K562 (cell line): ENCODE measurements around the gene LUC7L. TPM values are rescaled to one million over a fixed set of nuclear protein-coding genes. Genes with fewer than 3 reads are reported as not detected.
A peak's percentile ranks its signal among the peaks of the same experiment; 100 is the strongest.

Experiments used
- ATAC-seq: fragments of 200-7000 bp; cut with Tn5 transposase; 3 replicates; pipeline ENCODE4 v1.9.1; 2020; ENCODE audit warnings: moderate library complexity
- BruUV-seq: library from RNA; stranded (reverse); fragments of 400-500 nt; replicated peaks from 2 replicates; lab custom pipeline; 2021; lab: Mats Ljungman, UMichigan
- CTCF ChIA-PET: fragments of 300-600 bp; formaldehyde crosslinking; extraction: SDS; loops from one replicate; lab custom pipeline; 2021; ENCODE audit warnings: low intra/inter-chr PET ratio; lab: Yijun Ruan, JAX
- POLR2A ChIA-PET: fragments of 300-600, 350-650 bp; sonication (Branson Sonifier 250); formaldehyde crosslinking; extraction: SDS; loops from one replicate; lab custom pipeline; 2021; ENCODE audit warnings: antibody characterized with exemption, inconsistent platforms; lab: Yijun Ruan, JAX
- DNase-seq, 4 experiments: peaks; one replicate each; pipeline versions ENCODE4 v3.0.0 to v3.0.0-alpha.2; 2011 to 2018; ENCODE audit warnings: low spot score in 3 of 4, mixed read lengths in 3 of 4; ENCODE audit errors: extremely low read depth in 1 of 4
- FAIRE-seq: peaks from 2 replicates; lab custom pipeline; 2011; peaks lifted over from hg19 to GRCh38; lab: Jason Lieb, UNC
- H2AFZ ChIP-seq: 2 replicates; pipeline ENCODE4 v1.6.0; 2011; ENCODE audit warnings: low read depth, low read length, control low read depth, inconsistent platforms
- H3K27ac ChIP-seq: fragments of 200-600 bp; 3 replicates; pipeline ENCODE4 v1.8.0; 2011; ENCODE audit warnings: low read depth, mild to moderate bottlenecking, control low read depth, inconsistent platforms, low read length, moderate library complexity, mixed read lengths; ENCODE audit errors: extremely low read depth
- H3K27me3 ChIP-seq, 2 experiments: fragments of 300-600 bp in 1 of 2; 2 replicates in 1 of 2; 3 replicates in 1 of 2; pipeline versions ENCODE4 v1.6.0 to v1.8.0; 2011; ENCODE audit warnings: inconsistent platforms in 2 of 2, low read length in 2 of 2, mild to moderate bottlenecking in 1 of 2, mixed read lengths in 1 of 2, moderate library complexity in 1 of 2; ENCODE audit not compliant: control insufficient read depth in 2 of 2, insufficient read depth in 2 of 2
- H3K36me3 ChIP-seq: fragments of 300-600 bp; 3 replicates; pipeline ENCODE4 v1.8.0; 2011; ENCODE audit warnings: mild to moderate bottlenecking, low read length, inconsistent platforms; ENCODE audit not compliant: control insufficient read depth, insufficient read depth
- H3K4me1 ChIP-seq, 2 experiments: fragments of 200-600 bp in 1 of 2; replicated peaks in 1 of 2; 2 replicates in 1 of 2; 3 replicates in 1 of 2; pipeline versions ENCODE4 v1.5.1 to v1.8.0; 2011; ENCODE audit warnings: inconsistent platforms in 2 of 2, low read length in 2 of 2, mild to moderate bottlenecking in 1 of 2, mixed read lengths in 1 of 2, moderate library complexity in 1 of 2; ENCODE audit not compliant: control insufficient read depth in 2 of 2, insufficient read depth in 2 of 2
- H3K4me2 ChIP-seq: 2 replicates; pipeline ENCODE4 v1.6.1; 2011; ENCODE audit warnings: low read length, control low read depth, inconsistent platforms, mixed read lengths; ENCODE audit not compliant: insufficient read depth
- H3K4me3 ChIP-seq: fragments of 200-600 bp; sonication (generic), shearing (Covaris generic); 2 replicates; pipeline ENCODE4 v1.5.1; 2016; ENCODE audit warnings: control low read depth, inconsistent platforms
- H3K79me2 ChIP-seq: fragments of 200-600 bp; 3 replicates; pipeline ENCODE4 v1.8.0; 2011; ENCODE audit warnings: low read length, inconsistent platforms; ENCODE audit not compliant: control insufficient read depth, insufficient read depth
- H3K9ac ChIP-seq, 2 experiments: 2 replicates each; pipeline versions ENCODE4 v1.6.0 to v1.6.1; 2011; ENCODE audit warnings: low read depth in 2 of 2, low read length in 2 of 2, control low read depth in 1 of 2, inconsistent platforms in 1 of 2, mild to moderate bottlenecking in 1 of 2, mixed read lengths in 1 of 2; ENCODE audit not compliant: insufficient read depth in 1 of 2
- H3K9me1 ChIP-seq: one replicate; pipeline ENCODE4 v1.6.0; 2011; ENCODE audit warnings: inconsistent platforms, mild to moderate bottlenecking, low read length, moderate library complexity; ENCODE audit not compliant: control insufficient read depth, insufficient read depth
- H3K9me3 ChIP-seq: replicated peaks from 2 replicates; pipeline ENCODE4 v1.5.1; 2011; ENCODE audit warnings: low read depth, low read length, inconsistent platforms; ENCODE audit not compliant: control insufficient read depth, insufficient read depth
- H4K20me1 ChIP-seq: replicated peaks from 2 replicates; pipeline ENCODE4 v1.6.1; 2011; ENCODE audit warnings: low read length, inconsistent platforms, mixed read lengths; ENCODE audit not compliant: control insufficient read depth, insufficient read depth
- CBX5 ChIP-seq: IDR thresholded peaks from 2 replicates; pipeline ENCODE4 v1.6.1; 2014; ENCODE audit warnings: low read depth, borderline replicate concordance
- CLOCK ChIP-seq: fragments of 250-450 bp; sonication (Bioruptor Pico); IDR thresholded peaks from 2 replicates; pipeline ENCODE4 v1.4.0; 2020; ENCODE audit warnings: mild to moderate bottlenecking, moderate library complexity, borderline replicate concordance
- CXXC5 ChIP-seq: fragments of 250-450 bp; sonication (Bioruptor Pico); IDR thresholded peaks from 2 replicates; pipeline ENCODE4 v1.8.0; 2022; ENCODE audit warnings: inconsistent platforms, mild to moderate bottlenecking, moderate library complexity
- ELF1 ChIP-seq: fragments of 200-800 bp; sonication (Bioruptor generic); IDR thresholded peaks from 2 replicates; pipeline ENCODE4 v1.6.1; 2016; ENCODE audit warnings: missing genetic modification characterization, missing compliant biosample characterization
- KDM1A ChIP-seq, 2 experiments: fragments of 450-650 bp; IDR thresholded peaks; 2 replicates each; pipeline ENCODE4 v1.6.1; 2016; ENCODE audit warnings: mild to moderate bottlenecking in 2 of 2
- PHB ChIP-seq: fragments of 250-450 bp; sonication (Bioruptor Pico); IDR thresholded peaks from 2 replicates; pipeline ENCODE4 v1.5.0; 2021
- SREBF2 ChIP-seq: sonication (generic); formaldehyde crosslinking; IDR thresholded peaks from 2 replicates; pipeline ENCODE4 v1.4.0; 2020; ENCODE audit warnings: mild to moderate bottlenecking, missing genetic modification reagents
- STAT5B ChIP-seq: fragments of 250-450 bp; sonication (Bioruptor Pico); IDR thresholded peaks from 2 replicates; pipeline ENCODE4 v1.8.0; 2021; ENCODE audit warnings: mild to moderate bottlenecking, inconsistent platforms
- TBP ChIP-seq: optimal IDR thresholded peaks from 2 replicates; pipeline ENCODE3; 2011; ENCODE audit warnings: low read depth, low read length, improper control_type of control experiment
- TEAD4 ChIP-seq, 2 experiments: sonication (generic) in 1 of 2; formaldehyde crosslinking in 1 of 2; IDR thresholded peaks; 2 replicates each; pipeline versions ENCODE4 v1.6.1 to v1.8.0; 2012 to 2022; ENCODE audit warnings: borderline replicate concordance in 1 of 2, inconsistent platforms in 1 of 2, low read length in 1 of 2, mild to moderate bottlenecking in 1 of 2, missing genetic modification reagents in 1 of 2
- ZBTB8A ChIP-seq: fragments of 450-650 bp; IDR thresholded peaks from 2 replicates; pipeline ENCODE4 v1.6.1; 2018; ENCODE audit warnings: mild to moderate bottlenecking, moderate library complexity; ENCODE audit not compliant: partially characterized antibody
- ZNF668 ChIP-seq: fragments of 250-450 bp; sonication (Bioruptor Pico); IDR thresholded peaks from 2 replicates; pipeline ENCODE4 v1.8.0; 2022; ENCODE audit warnings: mild to moderate bottlenecking, inconsistent platforms
- WGBS: fragments of 100-300 bp; shearing (Covaris generic); methylation state at CpG from one replicate; pipeline ENCODE4 v1.1.6; 2016; ENCODE audit warnings: low coverage, mixed read lengths; ENCODE audit not compliant: insufficient coverage; ENCODE audit errors: missing lambda C conversion rate; 5-methylcytosine and 5-hydroxymethylcytosine counted together
- in situ Hi-C: fragments of 300-500 bp; cut with MboI; formaldehyde crosslinking; loops from 4 replicates; pipeline ENCODE4 v1.15.0; 2018; ENCODE audit warnings: inconsistent platforms, mixed read lengths
- intact Hi-C: fragments of 100-400 bp; cut with micrococcal nuclease; formaldehyde crosslinking; loops from 2 replicates; pipeline ENCODE4 v1.14.2; 2022
- polyA plus RNA-seq, 8 experiments: library from polyadenylated mRNA; depleted of rRNA in 4 of 8; stranded (reverse) in 5 of 8; unstranded in 3 of 8; fragments of >200 nt; fragmentation: Nextera tagmentation in 2 of 8; fragmentation: Illumina TruSeq in 1 of 8; extraction: Ambion mirVana in 2 of 8; extraction: Trizol in 1 of 8; gene quantifications; 2 replicates each; pipeline versions ENCODE4 v1.2.1 to v1.2.3, GENCODE V29; 2011 to 2014; ENCODE audit warnings: inconsistent platforms in 1 of 8, missing spikeins in 1 of 8
- total RNA-seq, 7 experiments: library from RNA; depleted of rRNA in 6 of 7; stranded (reverse); fragments of >200 nt in 6 of 7; fragmentation: Illumina TruSeq in 2 of 7; extraction: Trizol in 2 of 7; gene quantifications; 2 replicates each; pipeline versions ENCODE4 v1.2.1 to v1.2.3, GENCODE V29; 2011 to 2021; ENCODE audit warnings: low replicate concordance in 1 of 7
- TF ChIP-seq, protein P1 (sequence below): fragments of 450-650 bp; IDR thresholded peaks from 2 replicates; pipeline ENCODE4 v1.6.1; 2016; ENCODE audit warnings: antibody characterized with exemption

LUC7L gene
- total and polyA plus RNA-seq, 9 of the 15 experiments (the other 6 are each of a cell fraction or from before 2014, with no cell fraction given), result 1.7 to 93.3 (median 59.5) TPM

- Histone ChIP-seq H3K4me2 (no peak overlapping the region), H3K36me3 (no peaks in the 10 kb centered on the region), H3K9me1 (no peaks in the 10 kb centered on the region), H3K79me2 (peaks cover 13% of the 10 kb centered on the region), H3K9ac (peak overlapping the region in 1 of 2 experiments; percentile 55; a peak in 1 of 4 replicates), H3K27ac (no peak overlapping the region), H2AFZ (no peak overlapping the region), H3K9me3 (no peaks in the 10 kb centered on the region), H4K20me1 (no peaks in the 10 kb centered on the region), H3K4me1 (peaks cover 8 to 24% of the 10 kb centered on the region in 2 experiments), H3K27me3 (no peaks in the 10 kb centered on the region), H3K4me3 (no peak overlapping the region)
- in situ Hi-C loops, result no loop called here
- ChIA-PET CTCF (no interaction called here), POLR2A (no interaction called here)
- intact Hi-C loops, result no loop called here
- 86% methylated on average over 12 of the region's 12 CpGs for WGBS
- TF ChIP-seq ZNF668 (CRISPR knock-in tag), result no peak
- TF ChIP-seq TBP, result no peak
- no peak for TF ChIP-seq CXXC5 (CRISPR knock-in tag)
- TF ChIP-seq STAT5B (CRISPR knock-in tag), result no peak
- no peak for TF ChIP-seq TEAD4 (IDR thresholded peaks at IDR 0.05; ENCODE audit: low read length)
- no peak for TF ChIP-seq TEAD4 (CRISPR knock-in tag; IDR thresholded peaks at IDR 0.05; ENCODE audit: borderline replicate concordance)
- TF ChIP-seq KDM1A (IDR thresholded peaks at IDR 0.05), result no peak
- no peak for TF ChIP-seq ZBTB8A
- TF ChIP-seq CBX5, result no peak
- TF ChIP-seq, protein P1, sequence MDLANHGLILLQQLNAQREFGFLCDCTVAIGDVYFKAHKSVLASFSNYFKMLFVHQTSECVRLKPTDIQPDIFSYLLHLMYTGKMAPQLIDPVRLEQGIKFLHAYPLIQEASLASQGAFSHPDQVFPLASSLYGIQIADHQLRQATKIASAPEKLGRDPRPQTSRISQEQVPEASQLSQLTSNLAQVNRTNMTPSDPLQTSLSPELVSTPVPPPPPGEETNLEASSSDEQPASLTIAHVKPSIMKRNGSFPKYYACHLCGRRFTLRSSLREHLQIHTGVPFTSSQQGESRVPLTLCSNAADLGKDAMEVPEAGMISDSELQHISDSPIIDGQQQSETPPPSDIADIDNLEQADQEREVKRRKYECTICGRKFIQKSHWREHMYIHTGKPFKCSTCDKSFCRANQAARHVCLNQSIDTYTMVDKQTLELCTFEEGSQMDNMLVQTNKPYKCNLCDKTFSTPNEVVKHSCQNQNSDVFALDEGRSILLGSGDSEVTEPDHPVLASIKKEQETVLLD, result no peak
- no peak for TF ChIP-seq ELF1 (tag)
- no peak for TF ChIP-seq PHB (CRISPR knock-in tag)
- TF ChIP-seq SREBF2, result no peak
- no peak for TF ChIP-seq CLOCK
- no peak for ATAC-seq
- no peak for FAIRE-seq
- BruUV-seq, result no TSS peak
- DNase-seq, result no peak
Observed at GRCh38 chr16:247027-247426, 17.8 kb upstream of the LUC7L start.
